ENCODE measurements around the gene GLIPR2. TPM values are rescaled to one million over a fixed set of nuclear protein-coding genes. Genes with fewer than 3 reads are reported as not detected.
A peak's percentile ranks its signal among the peaks of the same experiment; 100 is the strongest.

The GLIPR2 gene
- total and polyA plus RNA-seq, 3 donors from 2014 or later, result 3.5 to 19.6 (median 3.9) TPM

DNA sequence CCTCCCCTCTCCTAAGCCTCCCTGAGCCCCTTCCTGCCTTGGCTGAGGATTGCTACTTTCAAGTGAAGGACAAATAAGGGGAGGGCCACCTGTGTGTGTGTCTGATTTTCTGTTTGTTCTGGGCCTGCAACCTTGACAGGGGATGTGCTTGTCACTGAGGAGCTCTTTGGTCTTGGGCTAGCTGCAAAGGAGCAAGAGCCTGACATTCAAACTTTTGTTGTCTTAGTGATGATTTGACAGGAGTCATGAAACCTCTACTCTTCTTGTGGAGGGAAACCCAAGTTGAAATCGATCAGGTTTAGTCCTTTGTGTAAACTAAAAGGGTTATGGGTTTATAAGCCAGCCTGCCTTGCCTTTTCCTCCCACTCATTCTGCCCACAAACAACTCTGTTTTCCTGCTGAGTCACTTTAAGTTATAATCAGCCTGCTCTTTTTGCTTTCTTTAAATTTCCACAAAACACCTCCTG lies 71.0 kb downstream of the GLIPR2 start:
- TF ChIP-seq, protein P1, sequence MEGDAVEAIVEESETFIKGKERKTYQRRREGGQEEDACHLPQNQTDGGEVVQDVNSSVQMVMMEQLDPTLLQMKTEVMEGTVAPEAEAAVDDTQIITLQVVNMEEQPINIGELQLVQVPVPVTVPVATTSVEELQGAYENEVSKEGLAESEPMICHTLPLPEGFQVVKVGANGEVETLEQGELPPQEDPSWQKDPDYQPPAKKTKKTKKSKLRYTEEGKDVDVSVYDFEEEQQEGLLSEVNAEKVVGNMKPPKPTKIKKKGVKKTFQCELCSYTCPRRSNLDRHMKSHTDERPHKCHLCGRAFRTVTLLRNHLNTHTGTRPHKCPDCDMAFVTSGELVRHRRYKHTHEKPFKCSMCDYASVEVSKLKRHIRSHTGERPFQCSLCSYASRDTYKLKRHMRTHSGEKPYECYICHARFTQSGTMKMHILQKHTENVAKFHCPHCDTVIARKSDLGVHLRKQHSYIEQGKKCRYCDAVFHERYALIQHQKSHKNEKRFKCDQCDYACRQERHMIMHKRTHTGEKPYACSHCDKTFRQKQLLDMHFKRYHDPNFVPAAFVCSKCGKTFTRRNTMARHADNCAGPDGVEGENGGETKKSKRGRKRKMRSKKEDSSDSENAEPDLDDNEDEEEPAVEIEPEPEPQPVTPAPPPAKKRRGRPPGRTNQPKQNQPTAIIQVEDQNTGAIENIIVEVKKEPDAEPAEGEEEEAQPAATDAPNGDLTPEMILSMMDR (IDR thresholded peaks at IDR 0.05), result no peak
- TF ChIP-seq POLR2A (IDR thresholded peaks at IDR 0.05), result no peak
- intact Hi-C loops (cut with DNase I; ENCODE audit: low total_unique reads), result no loop called here
- peak overlapping the region in 1 of 2 donors; percentile 44 for H3K27ac ChIP-seq
- H3K4me1 ChIP-seq, result peaks cover 17% of the 10 kb centered on the region
- no peak for DNase-seq
- no peaks in the 10 kb centered on the region for H3K36me3 ChIP-seq (ENCODE audit: low read depth, missing control alignments)
- no peaks in the 10 kb centered on the region for H3K9me3 ChIP-seq
- H3K27me3 ChIP-seq, result no peaks in the 10 kb centered on the region
- 38 to 54% methylated on average over 1 of the region's 1 CpG for WGBS, 2 donors
- no peak overlapping the region for H3K4me3 ChIP-seq

DNA sequence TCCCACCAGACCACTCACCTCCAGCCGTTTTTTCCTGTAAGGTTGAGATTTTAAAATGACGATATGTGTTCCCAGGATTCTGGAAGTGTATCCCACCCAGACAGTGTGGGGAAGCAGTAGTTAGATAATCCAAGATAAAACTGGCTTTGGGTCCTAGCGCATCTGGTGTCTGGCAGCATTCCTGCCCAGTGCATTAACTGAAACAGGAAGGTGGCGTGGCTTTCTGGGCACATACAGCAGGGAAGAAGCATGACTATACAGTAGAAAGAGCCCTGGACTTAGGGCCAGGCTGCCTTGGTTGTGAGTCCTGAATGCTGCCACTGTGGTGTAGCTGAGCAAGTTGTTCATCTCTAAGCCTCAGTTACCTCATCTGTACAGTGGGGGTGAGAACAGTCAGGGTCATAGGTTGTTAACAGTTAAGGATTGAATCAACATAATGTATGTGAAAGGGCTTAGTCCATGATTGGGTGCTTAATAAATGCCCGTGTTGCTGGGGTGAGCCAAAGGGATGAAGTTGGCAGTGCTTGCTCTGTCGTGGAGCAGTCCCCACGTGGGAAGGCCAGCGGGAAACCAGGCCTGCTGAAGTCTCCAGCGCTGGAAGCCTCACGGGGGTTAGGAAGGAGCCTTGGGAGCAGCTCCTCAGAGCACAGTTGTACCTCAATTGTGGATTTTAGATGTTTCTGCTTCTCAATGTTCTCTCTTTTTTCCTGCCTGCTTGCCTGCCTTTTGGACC lies 72.2 kb downstream of the GLIPR2 start:
- Histone ChIP-seq H3K36me3 (ENCODE audit: low read depth, missing control alignments) (no peaks in the 10 kb centered on the region), H3K27ac (no peak overlapping the region), H3K27me3 (no peaks in the 10 kb centered on the region), H3K4me1 (peaks cover 17% of the 10 kb centered on the region), H3K9me3 (no peaks in the 10 kb centered on the region), H3K4me3 (no peak overlapping the region)
- no peak for DNase-seq
- intact Hi-C loops (cut with DNase I; ENCODE audit: low total_unique reads), result no loop called here
- 79 to 83% methylated on average over 9 to 10 of the region's 10 CpGs for WGBS, 2 donors
- TF ChIP-seq POLR2A (IDR thresholded peaks at IDR 0.05), result no peak
- TF ChIP-seq, protein P1 (IDR thresholded peaks at IDR 0.05), result no peak

DNA sequence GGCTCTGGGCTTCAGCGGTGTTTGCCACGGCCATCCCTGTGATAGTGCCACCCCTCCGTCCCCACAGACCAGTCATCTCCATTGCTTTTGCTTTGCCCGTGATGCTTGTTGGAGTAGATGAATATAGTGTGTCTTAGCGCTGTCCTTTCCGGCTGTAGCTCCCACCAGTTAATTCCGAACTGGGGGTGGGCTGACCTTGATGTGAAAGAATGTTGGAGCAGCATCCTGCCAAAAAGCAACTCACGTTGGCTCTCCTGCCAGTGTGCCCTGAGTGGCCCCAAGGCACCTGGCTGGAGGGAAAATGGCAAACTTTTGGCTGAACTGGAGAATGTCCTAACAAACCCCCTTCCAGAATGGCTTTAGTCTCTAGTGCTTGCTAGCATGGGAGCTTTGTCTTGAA lies 74.2 kb downstream of the GLIPR2 start:
- no peaks in the 10 kb centered on the region for H3K27me3 ChIP-seq
- no peak overlapping the region for H3K4me3 ChIP-seq
- DNase-seq, result no peak
- peaks cover 17% of the 10 kb centered on the region for H3K4me1 ChIP-seq
- TF ChIP-seq, protein P1 (IDR thresholded peaks at IDR 0.05), result no peak
- TF ChIP-seq POLR2A (IDR thresholded peaks at IDR 0.05), result no peak
- no peak overlapping the region for H3K27ac ChIP-seq
- no peaks in the 10 kb centered on the region for H3K36me3 ChIP-seq (ENCODE audit: low read depth, missing control alignments)
- 38 to 82% methylated on average over 5 to 8 of the region's 8 CpGs for WGBS, 2 donors
- intact Hi-C loops (cut with DNase I; ENCODE audit: low total_unique reads), result no loop called here
- no peaks in the 10 kb centered on the region for H3K9me3 ChIP-seq

DNA sequence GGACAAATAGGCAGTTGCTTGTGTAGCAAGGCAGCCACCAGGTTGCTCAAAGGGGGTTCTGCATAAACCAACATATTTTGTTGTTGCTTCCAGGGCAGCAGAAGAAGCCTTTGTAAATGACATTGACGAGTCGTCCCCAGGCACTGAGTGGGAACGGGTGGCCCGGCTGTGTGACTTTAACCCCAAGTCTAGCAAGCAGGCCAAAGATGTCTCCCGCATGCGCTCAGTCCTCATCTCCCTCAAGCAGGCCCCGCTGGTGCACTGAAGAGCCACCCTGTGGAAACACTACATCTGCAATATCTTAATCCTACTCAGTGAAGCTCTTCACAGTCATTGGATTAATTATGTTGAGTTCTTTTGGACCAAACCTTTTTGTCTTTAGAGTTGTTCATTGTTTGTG lies 75.0 kb downstream of the GLIPR2 start:
- no peak for DNase-seq
- intact Hi-C loops (cut with DNase I; ENCODE audit: low total_unique reads), result no loop called here
- H3K4me1 ChIP-seq, result peaks cover 17% of the 10 kb centered on the region
- no peak overlapping the region for H3K4me3 ChIP-seq
- no peaks in the 10 kb centered on the region for H3K36me3 ChIP-seq (ENCODE audit: low read depth, missing control alignments)
- no peak for TF ChIP-seq POLR2A (IDR thresholded peaks at IDR 0.05)
- TF ChIP-seq, protein P1 (IDR thresholded peaks at IDR 0.05), result no peak
- H3K9me3 ChIP-seq, result no peaks in the 10 kb centered on the region
- no peak overlapping the region for H3K27ac ChIP-seq
- H3K27me3 ChIP-seq, result no peaks in the 10 kb centered on the region
- 81 to 88% methylated on average over 7 of the region's 7 CpGs for WGBS, 2 donors

DNA sequence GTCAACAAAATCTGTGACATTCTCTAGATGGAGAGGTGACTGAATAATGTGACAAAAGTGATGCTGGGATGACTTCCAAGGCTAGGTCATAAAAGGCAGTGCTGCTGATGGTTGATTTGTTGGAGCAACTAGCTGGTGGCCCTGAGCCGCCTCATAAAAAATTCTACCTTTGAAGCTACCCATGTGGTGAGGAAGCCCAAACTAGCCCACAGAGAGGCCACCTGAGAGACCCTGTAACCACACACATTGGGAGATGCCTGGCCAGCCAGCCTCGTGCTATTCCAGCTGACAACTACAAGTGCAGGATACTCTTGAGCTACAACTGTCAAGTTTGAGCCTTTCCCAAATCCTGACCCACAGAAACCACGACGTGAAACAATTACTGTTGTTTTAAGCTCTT lies 76.9 kb downstream of the GLIPR2 start:
- DNase-seq, result no peak
- H3K4me3 ChIP-seq, result no peak overlapping the region
- 86 to 97% methylated on average over 4 of the region's 4 CpGs for WGBS, 2 donors
- intact Hi-C loops (cut with DNase I; ENCODE audit: low total_unique reads), result no loop called here
- TF ChIP-seq POLR2A (IDR thresholded peaks at IDR 0.05), result no peak
- TF ChIP-seq, protein P1 (IDR thresholded peaks at IDR 0.05), result no peak
- no peaks in the 10 kb centered on the region for H3K27me3 ChIP-seq
- no peaks in the 10 kb centered on the region for H3K36me3 ChIP-seq (ENCODE audit: low read depth, missing control alignments)
- peaks cover 11% of the 10 kb centered on the region for H3K4me1 ChIP-seq
- H3K9me3 ChIP-seq, result no peaks in the 10 kb centered on the region
- no peak overlapping the region for H3K27ac ChIP-seq
